ENCODE data around the gene CD93.

Gene CD93

GRCh38 chr20:23035731-23036130 is 50.4 kb downstream of the CD93 start:
- no peak for DNase-seq (ENCODE audit: low read depth, low spot score)

DNA sequence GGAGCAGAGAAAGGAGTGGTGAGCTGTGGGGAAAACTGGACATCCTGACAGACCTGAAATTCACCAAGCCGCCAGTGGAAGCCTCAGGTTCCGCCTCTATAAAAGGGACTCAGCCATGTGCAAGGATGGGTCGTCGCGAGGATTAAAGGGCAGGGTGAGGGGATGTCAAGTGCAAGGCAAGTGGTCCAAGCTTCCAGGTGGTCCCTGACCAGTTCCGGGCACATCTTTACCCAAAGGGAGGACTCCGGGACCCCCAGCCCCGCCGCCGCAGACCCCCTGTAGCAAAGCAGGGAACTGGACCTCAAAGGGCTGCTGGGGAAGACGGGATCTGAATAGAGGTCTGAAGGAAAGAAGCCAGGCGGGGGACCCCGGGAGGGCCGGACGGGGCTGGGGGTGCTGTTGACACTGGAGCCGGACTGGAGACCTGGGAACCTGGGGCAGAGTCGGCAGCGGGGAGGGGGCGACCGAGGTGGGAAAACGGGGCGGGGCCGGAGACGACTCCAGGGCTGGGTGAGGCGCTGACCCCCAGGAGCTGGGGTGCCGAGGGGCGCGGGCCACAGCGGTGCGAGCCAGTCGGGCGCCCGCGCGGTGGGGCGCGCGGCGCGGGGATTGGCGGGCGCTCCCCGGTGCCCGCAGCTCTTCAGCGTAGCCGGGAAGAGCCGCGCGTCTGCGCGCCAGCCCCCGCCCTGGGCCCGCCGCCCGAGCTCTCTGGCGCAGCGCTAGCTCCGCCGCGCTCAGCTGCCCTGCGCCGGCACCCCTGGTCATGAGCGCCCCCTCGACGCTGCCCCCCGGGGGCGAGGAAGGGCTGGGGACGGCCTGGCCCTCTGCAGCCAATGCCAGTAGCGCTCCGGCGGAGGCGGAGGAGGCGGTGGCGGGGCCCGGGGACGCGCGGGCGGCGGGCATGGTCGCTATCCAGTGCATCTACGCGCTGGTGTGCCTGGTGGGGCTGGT is 51.1 kb downstream of the CD93 start, which contains the start of gene SSTR4:
TSS of gene SSTR4 (plus strand) at position 592 of the 951 bp plus-strand sequence. CDS start at position 764, 172 bp downstream.
- DNase-seq (ENCODE audit: low read depth, low spot score): no peak

DNA sequence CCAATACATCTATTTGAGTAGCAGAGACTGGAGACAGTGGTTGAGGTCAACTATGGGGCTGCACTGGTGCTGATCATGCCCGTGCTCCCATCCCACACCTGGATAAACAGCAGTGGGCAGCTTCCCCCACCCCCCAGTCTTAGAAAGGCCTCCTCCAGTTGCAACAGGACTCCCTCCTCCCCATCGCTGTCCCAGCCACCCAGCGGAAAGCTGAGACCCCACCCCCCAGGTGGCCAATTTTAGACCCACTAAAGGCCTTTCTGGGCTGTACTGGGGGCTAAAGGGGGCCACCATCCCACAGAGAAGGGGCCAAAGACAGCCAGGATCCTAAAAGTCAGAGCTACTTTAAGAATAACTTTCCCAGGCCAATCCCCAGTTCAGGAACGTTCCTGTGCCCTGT is 52.2 kb downstream of the CD93 start:
- no peak for DNase-seq (ENCODE audit: low read depth, low spot score)

GRCh38 chr20:23032750-23033078 is 53.4 kb downstream of the CD93 start:
- DNase-seq (ENCODE audit: low read depth, low spot score): no peak

DNA sequence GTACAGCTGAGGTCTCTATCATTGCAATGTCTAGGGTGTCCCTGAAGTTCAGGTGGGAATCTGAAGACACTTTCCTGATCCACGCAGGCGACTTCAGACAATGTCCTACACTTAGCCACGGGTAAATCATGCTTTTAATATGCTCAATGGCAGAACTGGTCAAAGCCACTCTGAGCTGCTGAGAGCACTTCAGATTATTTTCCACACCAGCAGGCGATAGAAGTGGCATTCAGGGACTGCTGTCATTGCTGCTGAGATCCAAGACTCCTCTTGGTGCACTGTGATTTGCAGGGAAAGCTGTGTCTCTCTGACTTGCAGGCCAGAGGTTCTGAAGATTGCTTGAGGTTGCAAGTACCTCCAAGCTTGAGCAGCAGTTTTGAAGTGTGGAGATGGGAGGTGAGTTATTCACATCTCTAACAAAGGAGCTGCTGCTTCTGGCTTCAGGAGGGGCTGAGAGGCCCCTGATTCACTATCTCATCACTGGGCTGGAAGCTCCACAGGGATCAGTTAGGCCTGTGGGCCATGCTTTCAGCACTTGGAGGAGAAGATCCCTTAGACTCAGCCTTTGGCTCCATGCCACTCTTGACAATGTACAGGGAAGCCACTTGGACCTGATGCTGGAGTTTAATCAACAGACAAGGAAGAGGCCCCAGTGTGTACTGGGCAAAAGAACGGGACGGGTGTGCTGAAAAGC is 53.9 kb downstream of the CD93 start:
- DNase-seq (ENCODE audit: low read depth, low spot score): no peak

GRCh38 chr20:23031346-23031745 is 54.8 kb downstream of the CD93 start:
- DNase-seq (ENCODE audit: low read depth, low spot score): no peak

All from activated naive CD8-positive, alpha-beta T cell treated with anti-CD3 and anti-CD28 coated beads, Interleukin-2, amount 50 U/mL, for 16 hours (primary cell).